Endothelial cell of umbilical vein (primary cell): Measurements from ENCODE around the gene LOXL1.

Experiments used
- CTCF ChIP-seq, 2 donors: IDR thresholded peaks; 1 replicate in 1 of 2; 2 replicates in 1 of 2; pipeline ENCODE4 v1.5.1; 2011; ENCODE audit warnings: low read length in 2 of 2, mild to moderate bottlenecking in 2 of 2, moderate library complexity in 2 of 2, control low read depth in 1 of 2, inconsistent platforms in 1 of 2, low read depth in 1 of 2; ENCODE audit not compliant: insufficient read depth in 1 of 2; ENCODE audit errors: extremely low read depth in 1 of 2
- EZH2 ChIP-seq: IDR thresholded peaks from 2 replicates; pipeline ENCODE4 v1.6.1; 2012; ENCODE audit warnings: borderline replicate concordance, low read depth, mild to moderate bottlenecking, moderate library complexity, low read length, inconsistent platforms; ENCODE audit not compliant: severe bottlenecking
- FOS ChIP-seq: IDR thresholded peaks from 2 replicates; pipeline ENCODE4 v1.6.1; 2011; ENCODE audit warnings: mild to moderate bottlenecking, low read length, moderate library complexity, borderline replicate concordance; ENCODE audit not compliant: insufficient read depth
- MAX ChIP-seq: IDR thresholded peaks from 2 replicates; pipeline ENCODE4 v1.6.1; 2011; ENCODE audit not compliant: insufficient read depth, insufficient read length
- MYC ChIP-seq: IDR thresholded peaks from one replicate; pipeline ENCODE4 v1.6.1; 2011; ENCODE audit warnings: mild to moderate bottlenecking, low read depth, low read length
- POLR2A ChIP-seq: IDR thresholded peaks from 2 replicates; pipeline ENCODE4 v1.6.1; 2012; ENCODE audit warnings: low read depth, mild to moderate bottlenecking, control low read depth, low read length
- POLR2AphosphoS5 ChIP-seq: IDR thresholded peaks from 2 replicates; pipeline ENCODE4 v1.6.1; 2012; ENCODE audit warnings: low read depth, mild to moderate bottlenecking, control low read depth, low read length, moderate library complexity; ENCODE audit not compliant: insufficient read depth

GRCh38 chr15:73981761-73982221 is 55.5 kb downstream of the LOXL1 start:
- no peak for TF ChIP-seq MYC
- no peak for TF ChIP-seq POLR2A
- no peak for TF ChIP-seq CTCF (IDR thresholded peaks at IDR 0.05; ENCODE audit: extremely low read depth in 1 of 2, insufficient read depth in 1 of 2, low read depth in 1 of 2, low read length in 2 of 2)
- TF ChIP-seq POLR2AphosphoS5: no peak
- TF ChIP-seq FOS: no peak
- no peak for TF ChIP-seq MAX
- no peak for TF ChIP-seq EZH2
